HepG2 (cell line): ENCODE results near the gene ZNF615. TPM values are rescaled to one million over a fixed set of nuclear protein-coding genes. Genes with fewer than 3 reads are reported as not detected.

Source experiments
- ATAC-seq: fragments of 200-7000 bp; cut with Tn5 transposase; 3 replicates; pipeline ENCODE4 v1.9.1; 2020; ENCODE audit warnings: mild to moderate bottlenecking, moderate library complexity
- BruUV-seq: library from RNA; stranded (reverse); fragments of 400-500 nt; replicated peaks from 2 replicates; lab custom pipeline; 2021; lab: Mats Ljungman, UMichigan
- CTCF ChIA-PET: fragments of 300-600 bp; formaldehyde crosslinking; extraction: SDS; loops from one replicate; lab custom pipeline; 2021; ENCODE audit warnings: low total read pairs, inconsistent platforms, low intra/inter-chr PET ratio; lab: Yijun Ruan, JAX
- POLR2A ChIA-PET: fragments of 350-600 bp; sonication (Branson Sonifier 250); formaldehyde crosslinking; loops from one replicate; lab custom pipeline; 2020; ENCODE audit warnings: antibody characterized with exemption, inconsistent platforms; lab: Yijun Ruan, JAX
- DNase-seq: peaks from one replicate; pipeline ENCODE4 v3.0.0-alpha.2; 2015; ENCODE audit warnings: low spot score
- FAIRE-seq: peaks from 3 replicates; lab custom pipeline; 2011; peaks lifted over from hg19 to GRCh38; lab: Jason Lieb, UNC
- H2AFZ ChIP-seq: one replicate; pipeline ENCODE4 v1.6.1; 2011; ENCODE audit warnings: low read length, inconsistent platforms
- H3K27ac ChIP-seq: fragments of 300-600 bp; 3 replicates; pipeline ENCODE4 v1.8.0; 2011; ENCODE audit warnings: mixed run types, mild to moderate bottlenecking, mixed read lengths, low read length, inconsistent platforms; ENCODE audit not compliant: insufficient read depth; ENCODE audit errors: extremely low read length
- H3K27me3 ChIP-seq, 2 experiments: fragments of 200-600 bp in 1 of 2; 2 replicates in 1 of 2; 3 replicates in 1 of 2; pipeline versions ENCODE4 v1.6.0 to v1.8.0; 2011; ENCODE audit warnings: low read length in 2 of 2, mild to moderate bottlenecking in 2 of 2, moderate library complexity in 2 of 2, inconsistent platforms in 1 of 2; ENCODE audit not compliant: insufficient read depth in 2 of 2, control insufficient read depth in 1 of 2
- H3K36me3 ChIP-seq, 2 experiments: fragments of 200-600 bp in 1 of 2; replicated peaks in 1 of 2; 2 replicates in 1 of 2; 3 replicates in 1 of 2; pipeline versions ENCODE4 v1.5.1 to v1.8.0; 2011; ENCODE audit warnings: low read length in 2 of 2, inconsistent platforms in 1 of 2; ENCODE audit not compliant: insufficient read depth in 2 of 2, control insufficient read depth in 1 of 2
- H3K4me1 ChIP-seq: 2 replicates; pipeline ENCODE4 v1.5.1; 2012; ENCODE audit warnings: low read length, inconsistent platforms; ENCODE audit not compliant: insufficient read depth
- H3K4me2 ChIP-seq: 2 replicates; pipeline ENCODE4 v1.6.0; 2011; ENCODE audit warnings: low read depth, low read length, inconsistent platforms
- H3K4me3 ChIP-seq, 3 experiments: fragments of 200-600 bp in 1 of 3; sonication (generic), shearing (Covaris generic) in 1 of 3; replicated peaks in 1 of 3; 2 replicates each; pipeline ENCODE4 v1.5.1; 2011 to 2016; ENCODE audit warnings: low read length in 3 of 3, inconsistent platforms in 2 of 3, low read depth in 2 of 3, mild to moderate bottlenecking in 2 of 3, control low read depth in 1 of 3, mixed read lengths in 1 of 3; ENCODE audit not compliant: insufficient read depth in 1 of 3
- H3K79me2 ChIP-seq: one replicate; pipeline ENCODE4 v1.6.1; 2011; ENCODE audit warnings: low read length, inconsistent platforms; ENCODE audit not compliant: insufficient read depth
- H3K9ac ChIP-seq: 2 replicates; pipeline ENCODE4 v1.6.0; 2011; ENCODE audit warnings: mild to moderate bottlenecking, low read depth, low read length, inconsistent platforms; ENCODE audit not compliant: insufficient read depth
- H3K9me3 ChIP-seq: 2 replicates; pipeline ENCODE4 v1.5.1; 2012; ENCODE audit warnings: mild to moderate bottlenecking, low read length
- H4K20me1 ChIP-seq: 2 replicates; pipeline ENCODE4 v1.6.0; 2011; ENCODE audit warnings: inconsistent platforms, mild to moderate bottlenecking, low read length, moderate library complexity; ENCODE audit not compliant: insufficient read depth
- ATF1 ChIP-seq: IDR thresholded peaks from 2 replicates; pipeline ENCODE4 v1.6.1; 2016; ENCODE audit warnings: mild to moderate bottlenecking, control low read depth
- HNRNPUL1 ChIP-seq: fragments of 200-400 bp; formaldehyde crosslinking; IDR thresholded peaks from 2 replicates; pipeline ENCODE4 v1.6.1; 2017; ENCODE audit warnings: low read depth, mild to moderate bottlenecking, low read length, moderate library complexity
- MAFK ChIP-seq, 2 experiments: IDR thresholded peaks in 1 of 2; conservative IDR thresholded peaks in 1 of 2; 2 replicates each; pipeline ENCODE4 v1.6.1; 2011; ENCODE audit warnings: improper control_type of control experiment in 2 of 2, low read length in 2 of 2
- MEF2D ChIP-seq: sonication (generic); formaldehyde crosslinking; IDR thresholded peaks from 2 replicates; pipeline ENCODE4 v1.5.1; 2020; ENCODE audit warnings: mild to moderate bottlenecking, missing genetic modification reagents
- NBN ChIP-seq: fragments of 450-650 bp; conservative IDR thresholded peaks from 2 replicates; pipeline ENCODE4 v1.6.1; 2017
- SOX5 ChIP-seq: IDR thresholded peaks from 2 replicates; pipeline ENCODE4 v1.6.1; 2016; ENCODE audit warnings: borderline replicate concordance
- TEAD2 ChIP-seq: sonication (generic); formaldehyde crosslinking; IDR thresholded peaks from 2 replicates; pipeline ENCODE4 v1.9.0; 2021; ENCODE audit warnings: missing genetic modification reagents
- WGBS: methylation state at CpG from one replicate; pipeline ENCODE4 v1.1.6; 2017; ENCODE audit warnings: low lambda C conversion rate; 5-methylcytosine and 5-hydroxymethylcytosine counted together
- in situ Hi-C: cut with HindIII; loops from 2 replicates; pipeline ENCODE4 v1.10.0; 2017; ENCODE audit warnings: low pct_unique_long_range_greater_than_20kb; ENCODE audit not compliant: extremely low pct_ligation_motif_present
- intact Hi-C: fragments of 100-400 bp; cut with micrococcal nuclease; formaldehyde crosslinking; loops from one replicate; pipeline ENCODE4 v1.10.0; 2022; ENCODE audit not compliant: unreplicated experiment
- polyA plus RNA-seq, 8 experiments: library from polyadenylated mRNA; depleted of rRNA in 3 of 8; stranded (reverse) in 7 of 8; unstranded in 1 of 8; fragments of >200 nt; fragmentation: Illumina TruSeq in 4 of 8; extraction: Trizol in 4 of 8; gene quantifications; 2 replicates each; pipeline versions ENCODE4 v1.2.1 to v1.2.3, GENCODE V29; 2011 to 2016; ENCODE audit warnings: low read depth in 4 of 8, missing spikeins in 1 of 8, mixed read lengths in 1 of 8; ENCODE audit not compliant: insufficient read depth in 1 of 8
- total RNA-seq, 5 experiments: library from RNA; depleted of rRNA; stranded (reverse); fragments of >200 nt; fragmentation: Illumina TruSeq; extraction: Trizol; gene quantifications; 2 replicates each; pipeline ENCODE4 v1.2.3, GENCODE V29; 2016; ENCODE audit warnings: low read depth in 1 of 5
- TF ChIP-seq, protein P1 (sequence below): sonication (generic); formaldehyde crosslinking; conservative IDR thresholded peaks from 2 replicates; pipeline ENCODE4 v1.4.0; 2020; ENCODE audit warnings: missing genetic modification reagents
- TF ChIP-seq, protein P2 (sequence below): sonication (generic); formaldehyde crosslinking; IDR thresholded peaks from 2 replicates; pipeline ENCODE4 v1.4.0; 2020; ENCODE audit warnings: missing genetic modification reagents
- TF ChIP-seq, protein P3 (sequence below): sonication (generic); formaldehyde crosslinking; IDR thresholded peaks from 2 replicates; pipeline ENCODE4 v1.5.1; 2020; ENCODE audit warnings: missing genetic modification reagents, mild to moderate bottlenecking, borderline replicate concordance

Gene ZNF615
- total and polyA plus RNA-seq, 2 of the 13 experiments (the other 11 are each of a cell fraction or from before 2014, with no cell fraction given) = 5.2 to 7.8 TPM

DNA sequence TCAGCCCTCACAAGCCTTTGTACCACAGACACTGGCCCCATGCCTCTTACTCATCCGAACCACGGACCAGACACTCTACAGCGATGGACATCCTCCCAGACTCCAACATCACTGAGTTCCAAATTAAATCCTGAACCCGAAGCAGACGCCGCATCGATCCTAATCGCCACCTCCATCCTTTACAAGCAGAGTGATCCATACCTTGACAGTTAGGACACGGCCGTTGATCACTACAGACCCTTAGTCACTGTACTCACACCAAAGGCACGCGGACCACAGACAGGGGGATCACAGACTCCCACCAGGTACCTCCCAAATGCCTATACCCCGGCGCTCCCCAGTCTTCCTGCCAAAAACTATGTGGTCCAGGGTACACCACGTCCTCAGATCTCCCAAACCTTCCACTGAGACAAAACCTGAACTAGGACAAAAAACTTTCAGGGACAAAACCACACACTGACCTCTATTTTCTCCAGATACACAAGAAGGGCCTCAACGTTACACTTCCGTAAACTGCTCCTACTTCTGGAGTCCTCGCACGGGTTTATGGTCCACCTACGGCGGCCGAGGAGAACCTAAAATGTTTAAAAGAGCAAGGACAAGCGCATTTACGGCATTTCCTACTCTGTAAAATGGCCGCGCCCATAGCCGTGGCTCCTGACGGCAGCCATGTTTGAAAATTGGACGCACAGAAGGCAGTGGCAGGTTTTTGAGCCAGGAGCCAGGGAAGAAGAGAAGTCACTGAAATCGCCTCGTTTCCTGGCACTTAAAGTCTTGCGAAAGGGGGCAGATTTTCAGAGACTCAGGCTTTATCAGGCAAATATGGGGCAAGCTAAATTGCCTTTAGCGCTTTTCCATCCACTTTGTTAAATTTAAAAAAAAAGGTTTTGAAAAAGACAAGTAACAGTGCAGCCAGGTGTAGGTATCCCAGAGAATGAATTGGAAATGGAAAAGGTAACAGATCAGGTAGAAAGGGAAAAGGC, 21.4 kb downstream of the ZNF615 start, which contains the start of gene ZNF350:
Gene ZNF350 (minus strand): TSS at position 532 of the 983 bp plus-strand sequence. CDS start 12,480 bp downstream, outside the sequence.
- peak within 1 kb of the TSS; percentile 84 to 94 (median 88) for H3K4me3 ChIP-seq
- peak within 1 kb of the TSS; percentile 72 for H3K27ac ChIP-seq
- CTCF ChIA-PET = no interaction called here
- peak within 1 kb of the TSS; percentile 92 for H3K9ac ChIP-seq
- H3K9me3 ChIP-seq = peaks cover 42% of the 10 kb centered on the region
- in situ Hi-C loops (no loop called here), intact Hi-C loops (no loop called here)
- FAIRE-seq = peak; percentile 92
- TSS peak; percentile 72 for BruUV-seq
- POLR2A ChIA-PET = no interaction called here
- no peaks in the 10 kb centered on the region for H3K36me3 ChIP-seq
- 5% methylated on average over 29 of the region's 33 CpGs for WGBS
- H3K4me1 ChIP-seq = peaks cover 10% of the 10 kb centered on the region; the same call in 1 of the 2 replicates
- H4K20me1 ChIP-seq = no peaks in the 10 kb centered on the region
- DNase-seq = peak; percentile 93
- H3K79me2 ChIP-seq = peaks cover 33% of the 10 kb centered on the region
- H2AFZ ChIP-seq = peak within 1 kb of the TSS; percentile 87
- ATAC-seq = peak; percentile 96
- H3K4me2 ChIP-seq = peak within 1 kb of the TSS; percentile 89
- peaks cover 0 to 7% of the 10 kb centered on the region in 2 experiments; a peak in 1 of 5 replicates for H3K27me3 ChIP-seq
- TF ChIP-seq MEF2D (CRISPR knock-in tag) (peak; percentile 49; the same call in 1 of the 2 replicates), ATF1 (CRISPR knock-in tag) (peak; percentile 76), HNRNPUL1 (no peak), MAFK (conservative IDR thresholded peaks at IDR 0.05 in 1 of 2, IDR thresholded peaks at IDR 0.05 in 1 of 2; ENCODE audit: low read length in 2 of 2) (no peak), SOX5 (peak; percentile 51; the same call in 1 of the 2 replicates), TEAD2 (no peak), NBN (no peak)
- TF ChIP-seq, protein P1, sequence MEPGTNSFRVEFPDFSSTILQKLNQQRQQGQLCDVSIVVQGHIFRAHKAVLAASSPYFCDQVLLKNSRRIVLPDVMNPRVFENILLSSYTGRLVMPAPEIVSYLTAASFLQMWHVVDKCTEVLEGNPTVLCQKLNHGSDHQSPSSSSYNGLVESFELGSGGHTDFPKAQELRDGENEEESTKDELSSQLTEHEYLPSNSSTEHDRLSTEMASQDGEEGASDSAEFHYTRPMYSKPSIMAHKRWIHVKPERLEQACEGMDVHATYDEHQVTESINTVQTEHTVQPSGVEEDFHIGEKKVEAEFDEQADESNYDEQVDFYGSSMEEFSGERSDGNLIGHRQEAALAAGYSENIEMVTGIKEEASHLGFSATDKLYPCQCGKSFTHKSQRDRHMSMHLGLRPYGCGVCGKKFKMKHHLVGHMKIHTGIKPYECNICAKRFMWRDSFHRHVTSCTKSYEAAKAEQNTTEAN (CRISPR knock-in tag) = no peak
- TF ChIP-seq, protein P2, sequence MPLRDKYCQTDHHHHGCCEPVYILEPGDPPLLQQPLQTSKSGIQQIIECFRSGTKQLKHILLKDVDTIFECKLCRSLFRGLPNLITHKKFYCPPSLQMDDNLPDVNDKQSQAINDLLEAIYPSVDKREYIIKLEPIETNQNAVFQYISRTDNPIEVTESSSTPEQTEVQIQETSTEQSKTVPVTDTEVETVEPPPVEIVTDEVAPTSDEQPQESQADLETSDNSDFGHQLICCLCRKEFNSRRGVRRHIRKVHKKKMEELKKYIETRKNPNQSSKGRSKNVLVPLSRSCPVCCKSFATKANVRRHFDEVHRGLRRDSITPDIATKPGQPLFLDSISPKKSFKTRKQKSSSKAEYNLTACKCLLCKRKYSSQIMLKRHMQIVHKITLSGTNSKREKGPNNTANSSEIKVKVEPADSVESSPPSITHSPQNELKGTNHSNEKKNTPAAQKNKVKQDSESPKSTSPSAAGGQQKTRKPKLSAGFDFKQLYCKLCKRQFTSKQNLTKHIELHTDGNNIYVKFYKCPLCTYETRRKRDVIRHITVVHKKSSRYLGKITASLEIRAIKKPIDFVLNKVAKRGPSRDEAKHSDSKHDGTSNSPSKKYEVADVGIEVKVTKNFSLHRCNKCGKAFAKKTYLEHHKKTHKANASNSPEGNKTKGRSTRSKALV (CRISPR knock-in tag) = no peak
- TF ChIP-seq, protein P3, sequence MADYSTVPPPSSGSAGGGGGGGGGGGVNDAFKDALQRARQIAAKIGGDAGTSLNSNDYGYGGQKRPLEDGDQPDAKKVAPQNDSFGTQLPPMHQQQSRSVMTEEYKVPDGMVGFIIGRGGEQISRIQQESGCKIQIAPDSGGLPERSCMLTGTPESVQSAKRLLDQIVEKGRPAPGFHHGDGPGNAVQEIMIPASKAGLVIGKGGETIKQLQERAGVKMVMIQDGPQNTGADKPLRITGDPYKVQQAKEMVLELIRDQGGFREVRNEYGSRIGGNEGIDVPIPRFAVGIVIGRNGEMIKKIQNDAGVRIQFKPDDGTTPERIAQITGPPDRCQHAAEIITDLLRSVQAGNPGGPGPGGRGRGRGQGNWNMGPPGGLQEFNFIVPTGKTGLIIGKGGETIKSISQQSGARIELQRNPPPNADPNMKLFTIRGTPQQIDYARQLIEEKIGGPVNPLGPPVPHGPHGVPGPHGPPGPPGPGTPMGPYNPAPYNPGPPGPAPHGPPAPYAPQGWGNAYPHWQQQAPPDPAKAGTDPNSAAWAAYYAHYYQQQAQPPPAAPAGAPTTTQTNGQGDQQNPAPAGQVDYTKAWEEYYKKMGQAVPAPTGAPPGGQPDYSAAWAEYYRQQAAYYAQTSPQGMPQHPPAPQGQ (CRISPR knock-in tag) = no peak
